Transverse colon (tissue), 4 donors: ENCODE data around the gene EML4.

Experiments used
- CTCF ChIP-seq, 5 experiments: fragments of 200-600 bp in 3 of 5; fragments of 450-650 bp in 2 of 5; sonication (generic) in 3 of 5; IDR thresholded peaks; 1 replicate in 2 of 5; 2 replicates in 3 of 5; pipeline ENCODE4 v1.5.1; 2016 to 2017; ENCODE audit warnings: antibody characterized with exemption in 5 of 5, inconsistent platforms in 3 of 5, mild to moderate bottlenecking in 2 of 5, moderate library complexity in 1 of 5
- EP300 ChIP-seq: sonication (generic); formaldehyde crosslinking; IDR thresholded peaks from one replicate; pipeline ENCODE4 v1.6.1; 2017; ENCODE audit warnings: antibody characterized with exemption, low read depth
- POLR2A ChIP-seq: fragments of 450-650 bp; IDR thresholded peaks from one replicate; pipeline ENCODE4 v1.6.1; 2016; ENCODE audit warnings: antibody characterized with exemption, mild to moderate bottlenecking, moderate library complexity
- POLR2AphosphoS5 ChIP-seq, 3 donors: sonication (generic); formaldehyde crosslinking; IDR thresholded peaks; one replicate each; pipeline ENCODE4 v1.6.1; 2016; ENCODE audit warnings: antibody characterized with exemption in 3 of 3

- TF ChIP-seq POLR2A (peak; percentile 87), EP300 (no peak), CTCF (IDR thresholded peaks at IDR 0.05) (no peak), POLR2AphosphoS5 (IDR thresholded peaks at IDR 0.05) (peak; percentile 79 to 92 (median 88))
These were observed at the start of gene EML4 for GRCh38 chr2:42169100-42169873.
